ENCODE results near the gene FMNL2.
"Not testable (repeated sequence)": the region's sequence is repeated elsewhere in the genome, so short reads cannot be mapped to it uniquely, and the experiment has no call there.

FMNL2 gene

DNA sequence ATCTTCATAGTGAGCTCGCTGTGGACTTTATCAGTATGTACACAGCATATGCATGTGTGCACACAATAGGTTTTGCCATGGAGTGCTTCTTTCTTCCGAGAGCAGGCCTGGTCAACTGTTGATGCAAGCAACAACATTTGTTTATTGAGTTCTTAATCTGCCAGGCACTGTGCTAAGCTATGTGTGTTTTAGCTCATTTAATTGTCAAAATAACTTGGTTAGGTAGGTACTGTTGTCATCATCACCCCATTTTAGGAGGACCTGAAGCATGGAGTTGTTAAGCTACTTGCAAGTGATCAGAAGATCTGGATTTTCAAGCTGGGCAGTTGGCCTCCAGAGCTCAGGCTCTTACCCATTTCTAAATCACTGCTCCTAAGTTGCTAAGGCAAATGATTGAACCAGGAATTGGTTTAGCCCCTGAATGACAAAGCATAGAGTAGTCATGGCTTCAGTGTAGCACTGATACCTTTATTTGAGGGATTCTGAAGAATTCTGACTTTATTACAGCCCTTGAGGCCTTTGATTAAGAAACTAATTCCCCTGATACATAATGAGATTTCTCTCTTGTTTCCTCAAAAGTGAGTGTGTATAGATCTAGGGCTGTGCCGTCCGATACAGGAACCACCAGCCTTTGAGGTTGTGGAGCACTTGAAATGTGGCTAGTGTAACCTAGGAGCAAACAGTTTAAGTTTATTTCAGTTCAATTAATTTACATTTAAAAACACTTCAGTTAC, 132.9 kb downstream of the FMNL2 start:
- no peak for DNase-seq (ENCODE audit: insufficient read length, low spot score)
- FAIRE-seq, result no peak

DNA sequence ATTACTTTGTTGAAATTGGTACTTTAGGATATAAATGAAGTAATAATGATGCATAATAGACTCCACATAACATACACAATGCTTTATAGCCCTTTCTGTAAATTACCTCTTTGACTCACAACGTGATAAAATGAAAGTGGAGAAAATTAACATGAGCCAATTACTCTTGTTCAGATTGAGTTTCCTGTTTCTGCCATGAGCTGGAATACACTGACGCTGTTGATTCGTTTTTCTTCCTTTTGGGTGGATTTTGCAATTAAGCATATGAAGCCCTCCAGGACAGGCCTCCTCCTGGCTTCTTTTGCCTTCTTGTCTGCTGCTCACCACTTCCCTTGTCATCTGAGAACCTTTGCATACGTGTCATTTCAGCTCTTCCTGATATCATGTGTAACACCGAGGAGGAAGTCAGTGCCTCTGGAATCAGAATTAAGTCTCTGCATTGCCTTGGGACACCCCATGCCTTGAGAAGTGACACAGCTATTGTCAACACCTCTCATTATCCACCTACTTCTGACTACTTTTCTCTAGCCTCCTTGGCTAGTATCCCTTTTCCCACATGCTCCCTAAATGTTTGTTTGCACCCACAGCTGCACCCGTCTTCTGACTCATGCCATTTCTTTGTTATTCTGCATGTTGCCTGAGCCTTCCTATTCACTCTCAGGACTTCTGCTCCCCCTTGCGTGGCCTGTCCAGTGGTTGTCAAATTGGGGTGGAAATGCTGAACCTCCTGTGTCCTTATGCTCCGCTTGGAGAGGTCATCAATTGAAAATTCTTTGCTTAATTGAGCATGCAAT, 134.1 kb downstream of the FMNL2 start:
- DNase-seq (ENCODE audit: insufficient read length, low spot score), result no peak
- TF ChIP-seq, protein P1, sequence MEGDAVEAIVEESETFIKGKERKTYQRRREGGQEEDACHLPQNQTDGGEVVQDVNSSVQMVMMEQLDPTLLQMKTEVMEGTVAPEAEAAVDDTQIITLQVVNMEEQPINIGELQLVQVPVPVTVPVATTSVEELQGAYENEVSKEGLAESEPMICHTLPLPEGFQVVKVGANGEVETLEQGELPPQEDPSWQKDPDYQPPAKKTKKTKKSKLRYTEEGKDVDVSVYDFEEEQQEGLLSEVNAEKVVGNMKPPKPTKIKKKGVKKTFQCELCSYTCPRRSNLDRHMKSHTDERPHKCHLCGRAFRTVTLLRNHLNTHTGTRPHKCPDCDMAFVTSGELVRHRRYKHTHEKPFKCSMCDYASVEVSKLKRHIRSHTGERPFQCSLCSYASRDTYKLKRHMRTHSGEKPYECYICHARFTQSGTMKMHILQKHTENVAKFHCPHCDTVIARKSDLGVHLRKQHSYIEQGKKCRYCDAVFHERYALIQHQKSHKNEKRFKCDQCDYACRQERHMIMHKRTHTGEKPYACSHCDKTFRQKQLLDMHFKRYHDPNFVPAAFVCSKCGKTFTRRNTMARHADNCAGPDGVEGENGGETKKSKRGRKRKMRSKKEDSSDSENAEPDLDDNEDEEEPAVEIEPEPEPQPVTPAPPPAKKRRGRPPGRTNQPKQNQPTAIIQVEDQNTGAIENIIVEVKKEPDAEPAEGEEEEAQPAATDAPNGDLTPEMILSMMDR (IDR thresholded peaks at IDR 0.05; ENCODE audit: insufficient read depth, missing control alignments), result no peak
- FAIRE-seq, result no peak

More for the DNA sequence above, 132.9 kb downstream of the FMNL2 start:
- TF ChIP-seq, protein P1 (IDR thresholded peaks at IDR 0.05; ENCODE audit: insufficient read depth, missing control alignments), result no peak

DNA sequence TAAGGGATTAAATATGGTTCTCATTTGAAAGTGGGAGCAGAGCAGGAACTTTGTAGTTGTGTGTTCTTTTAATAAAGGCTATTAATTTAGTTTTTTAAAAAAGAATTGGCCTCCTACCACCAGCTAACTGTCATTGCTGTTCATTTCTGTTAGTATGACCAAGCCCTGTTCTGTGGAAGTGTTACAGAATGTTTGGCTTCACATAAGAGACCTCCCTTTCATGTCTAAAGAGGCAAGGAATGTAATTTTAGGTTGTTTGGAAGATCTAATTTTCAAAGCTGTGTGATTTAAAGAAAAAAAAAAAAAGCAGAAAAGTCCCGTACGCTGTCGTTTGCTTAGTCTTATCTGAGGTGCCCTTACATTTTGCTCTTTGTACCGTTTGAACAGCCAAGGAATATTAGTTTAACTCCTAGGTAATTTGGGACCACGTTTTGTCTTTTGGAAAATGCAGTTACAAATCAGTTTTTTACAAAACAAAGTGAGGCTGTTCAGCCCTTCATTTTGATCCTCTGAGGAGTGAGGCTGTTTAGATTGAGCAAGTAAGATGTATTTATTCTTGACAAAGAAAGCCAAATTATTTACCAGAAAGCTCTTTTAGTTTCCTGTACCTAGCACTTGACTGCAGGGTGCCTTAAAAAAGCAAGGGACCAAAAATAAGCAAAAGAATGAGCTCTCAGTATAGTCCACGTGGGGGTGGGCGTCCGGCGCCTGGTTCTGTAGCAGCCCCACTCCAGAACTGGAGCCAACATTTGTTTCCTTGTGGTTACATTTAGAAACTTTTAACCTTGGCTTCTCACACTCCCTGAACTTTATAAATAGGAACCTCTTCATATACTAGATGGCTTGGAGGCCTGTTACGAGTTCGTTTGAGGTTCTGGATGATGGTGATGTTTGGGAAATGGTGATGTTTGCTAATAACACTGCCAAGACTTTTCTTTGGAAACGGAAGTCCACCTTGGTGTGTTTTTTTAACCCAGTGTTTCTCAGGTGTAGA, 136.2 kb downstream of the FMNL2 start:
- FAIRE-seq (no peak), DNase-seq (ENCODE audit: insufficient read length, low spot score) (no peak)
- TF ChIP-seq, protein P1 (IDR thresholded peaks at IDR 0.05; ENCODE audit: insufficient read depth, missing control alignments), result no peak

DNA sequence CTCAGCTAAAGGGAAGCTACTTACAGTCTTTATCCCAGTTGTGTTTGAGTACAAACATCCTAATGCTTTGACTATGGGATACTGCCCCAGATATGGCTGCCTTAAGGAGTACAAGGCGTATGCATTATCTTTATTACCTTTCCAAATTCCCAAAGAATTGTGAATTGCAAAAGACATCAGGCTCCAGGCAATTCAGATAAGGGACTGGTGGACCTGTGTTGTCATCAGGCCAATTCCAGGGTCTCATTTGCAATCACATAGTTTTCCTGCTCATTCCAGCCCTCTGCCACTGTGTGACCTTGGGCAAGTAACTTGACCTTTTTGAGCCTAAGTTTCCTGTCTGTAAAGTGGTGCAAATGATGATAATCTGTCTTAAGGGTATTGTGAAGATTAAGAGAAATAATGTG, 137.5 kb downstream of the FMNL2 start:
- TF ChIP-seq, protein P1 (IDR thresholded peaks at IDR 0.05; ENCODE audit: insufficient read depth, missing control alignments), result no peak
- DNase-seq (ENCODE audit: insufficient read length, low spot score) (no peak), FAIRE-seq (no peak)

DNA sequence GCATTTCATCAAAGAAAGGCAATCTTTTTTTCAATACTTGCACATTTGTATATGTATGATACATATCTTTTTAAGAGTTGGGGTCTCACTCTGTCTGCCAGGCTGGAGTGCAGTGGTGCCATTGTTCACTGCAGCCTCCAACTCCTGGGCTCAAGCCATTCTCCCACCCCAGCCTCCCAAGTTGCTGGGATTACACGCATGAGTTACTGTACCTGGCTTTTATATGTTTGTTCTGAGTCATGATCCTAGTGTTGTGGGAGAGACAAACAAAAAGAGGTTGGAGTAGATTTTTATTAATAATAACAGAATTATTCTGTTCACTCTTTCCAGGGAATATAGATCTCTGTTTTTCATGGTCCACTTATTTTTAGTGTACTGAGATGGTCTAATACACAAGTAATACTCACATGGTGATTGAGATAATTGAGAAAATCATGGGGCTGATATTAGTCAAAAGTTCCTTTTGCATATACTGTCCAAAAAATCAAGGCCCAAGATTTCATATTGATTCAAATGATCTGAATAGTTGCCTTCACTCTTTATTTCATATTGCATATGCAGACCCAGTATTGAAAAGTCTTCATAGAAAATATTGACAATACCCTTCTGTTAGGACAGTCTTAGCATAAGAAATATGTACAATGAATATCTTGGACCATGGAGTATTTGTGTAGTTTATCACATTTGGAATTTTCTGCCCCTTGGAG, 138.3 kb downstream of the FMNL2 start:
- no peak for FAIRE-seq
- no peak for DNase-seq (ENCODE audit: insufficient read length, low spot score)
- TF ChIP-seq, protein P1 (IDR thresholded peaks at IDR 0.05; ENCODE audit: insufficient read depth, missing control alignments), result no peak

DNA sequence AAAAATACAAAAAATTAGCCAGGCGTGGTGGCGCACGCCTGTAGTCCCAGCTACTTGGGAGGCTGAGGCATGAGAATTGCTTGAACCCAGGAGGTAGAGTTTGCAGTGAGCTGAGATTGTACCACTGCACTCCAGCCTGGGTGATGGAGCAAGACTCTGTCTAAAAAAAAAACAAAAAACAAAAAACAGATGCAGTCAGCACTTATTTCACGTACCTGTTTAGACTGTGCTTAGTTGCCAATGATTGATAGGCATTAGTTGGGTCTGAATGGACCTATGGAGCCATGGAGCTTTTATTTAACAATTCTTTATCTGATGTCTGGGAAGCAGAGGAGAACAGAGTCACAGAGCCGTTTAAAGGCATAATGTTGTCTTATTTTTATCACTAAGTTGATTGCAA, 139.5 kb downstream of the FMNL2 start:
- DNase-seq (ENCODE audit: insufficient read length, low spot score); FAIRE-seq: not testable (repeated sequence)
